A549 (cell line): ENCODE measurements around the gene NTHL1.

Experiments
- CTCF ChIP-seq: fragments of >200 bp; sonication (Bioruptor Twin); formaldehyde crosslinking; IDR thresholded peaks from 3 replicates; pipeline ENCODE4 v1.5.1; 2016
- POLR2AphosphoS2 ChIP-seq: conservative IDR thresholded peaks from 2 replicates; pipeline ENCODE4 v1.6.1; 2012; ENCODE audit warnings: low read length, improper control_type of control experiment, inconsistent platforms

- no peak for TF ChIP-seq POLR2AphosphoS2
- TF ChIP-seq CTCF, result no peak
Measured at GRCh38 chr16:2083409-2083808, 35.8 kb upstream of the NTHL1 start.
